Measurements from ENCODE around the gene SLC39A11. TPM values are rescaled to one million over a fixed set of nuclear protein-coding genes. Genes with fewer than 3 reads are reported as not detected.
"Not testable (repeated sequence)": the region's sequence is repeated elsewhere in the genome, so short reads cannot be mapped to it uniquely, and the experiment has no call there.

SLC39A11 gene
- polyA plus RNA-seq, 10 donors, result 8.2 to 10.9 (median 9.6) TPM

DNA sequence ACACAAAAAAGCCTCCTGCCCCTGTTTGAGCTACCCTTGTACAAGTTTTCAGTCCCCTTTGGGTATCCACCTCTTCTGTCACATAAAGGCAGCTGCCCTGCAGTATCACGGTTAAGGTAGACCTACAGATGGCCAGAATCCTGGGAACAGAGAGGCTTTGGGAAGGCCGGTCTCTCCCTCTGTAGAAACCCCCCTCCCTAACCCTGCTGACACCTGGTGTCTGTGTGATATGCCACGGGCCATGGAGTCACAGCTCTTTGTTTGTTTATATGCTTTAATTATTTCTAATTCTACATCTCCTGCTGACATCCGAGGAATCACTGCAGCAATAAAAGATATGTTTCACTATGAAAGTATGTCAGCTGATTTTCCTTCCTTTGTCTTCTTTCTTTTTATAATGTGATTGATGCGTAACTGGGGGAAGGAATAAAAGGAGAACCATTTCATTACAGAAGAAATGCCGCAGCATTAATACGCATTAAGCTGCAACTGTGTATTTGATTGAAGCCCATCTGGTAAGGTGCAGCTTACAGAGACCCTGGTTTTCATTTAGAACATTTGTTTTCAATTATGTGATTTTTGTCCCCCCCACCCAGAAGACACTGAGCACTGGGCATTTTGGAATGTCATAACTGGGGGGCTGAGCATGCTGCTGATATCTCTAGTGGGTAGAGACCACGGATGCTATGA is 142.1 kb downstream of the SLC39A11 start:
- DNase-seq, result no peak

DNA sequence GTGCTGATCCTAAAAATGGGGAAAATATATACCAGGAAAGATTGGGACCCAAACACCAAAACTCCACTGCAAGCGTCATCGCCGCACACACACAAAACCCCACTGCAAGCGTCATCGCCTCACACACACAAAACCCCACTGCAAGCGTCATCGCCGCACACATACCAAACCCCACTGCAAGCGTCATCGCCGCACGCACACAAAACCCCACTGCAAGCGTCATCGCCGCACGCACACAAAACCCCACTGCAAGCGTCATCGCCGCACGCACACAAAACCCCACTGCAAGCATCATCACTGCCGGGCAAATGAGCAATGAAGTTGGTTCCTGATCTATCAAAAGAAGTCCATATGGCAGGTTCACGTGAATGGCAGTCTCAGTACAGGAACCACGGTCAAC is 144.4 kb downstream of the SLC39A11 start:
- no peak for DNase-seq

DNA sequence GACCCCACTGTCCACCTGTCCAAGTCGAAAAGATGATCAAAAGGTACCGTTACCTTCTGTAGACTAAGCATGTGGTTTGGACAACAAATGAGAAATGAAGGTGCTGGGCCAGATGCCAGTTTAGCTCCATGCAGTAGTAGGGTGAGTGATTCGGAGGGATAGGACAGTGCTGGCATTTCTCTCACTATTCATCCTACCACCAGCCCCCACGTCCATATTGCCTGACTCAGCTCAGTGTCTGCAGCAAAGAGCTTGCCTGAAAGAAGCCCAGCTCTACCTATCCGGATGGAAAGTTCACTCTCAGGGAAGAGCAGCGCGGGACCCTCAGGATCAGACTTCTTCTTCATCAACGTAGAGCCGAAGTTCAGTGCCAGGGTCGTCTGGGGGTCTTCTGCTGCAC is 145.0 kb downstream of the SLC39A11 start:
- no peak for DNase-seq

DNA sequence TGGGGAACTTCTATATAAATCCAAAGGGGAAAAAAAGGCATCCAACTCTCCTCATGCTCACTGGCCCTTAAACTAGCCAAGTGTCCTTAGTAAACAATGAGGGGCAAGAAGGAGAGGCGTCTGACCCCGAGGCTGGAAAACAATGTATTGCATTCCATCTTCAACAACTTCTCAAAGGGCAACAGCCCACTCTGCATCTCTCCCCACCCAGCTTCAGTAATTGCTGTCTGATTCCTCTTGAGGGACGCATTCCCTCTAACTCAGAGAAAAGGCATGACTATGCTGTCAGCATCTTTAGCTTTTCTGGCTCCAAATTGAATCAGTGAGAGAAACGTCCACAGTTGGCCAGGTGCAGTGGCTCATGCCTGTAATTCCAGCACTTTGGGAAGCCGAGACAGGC is 145.8 kb downstream of the SLC39A11 start:
- no peak for DNase-seq

DNA sequence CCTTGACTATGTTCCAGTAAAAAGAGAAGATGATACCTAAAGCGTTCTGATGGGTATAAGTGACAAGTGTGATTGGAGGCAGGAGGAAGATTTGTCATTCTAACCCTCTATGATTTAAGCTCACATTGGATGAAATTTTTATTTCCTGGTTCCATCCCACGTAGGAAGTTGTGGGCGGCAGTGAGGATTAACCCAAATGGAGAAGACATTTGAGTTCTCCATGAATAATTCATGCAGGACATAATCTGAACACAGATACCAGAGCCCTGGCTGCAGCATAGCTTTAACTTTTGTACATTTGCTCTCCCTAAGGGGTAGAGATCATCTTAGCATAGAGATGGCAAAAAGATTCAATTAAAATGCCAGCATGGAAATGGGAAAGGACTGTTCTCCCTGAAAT is 146.3 kb downstream of the SLC39A11 start:
- no peak for DNase-seq

DNA sequence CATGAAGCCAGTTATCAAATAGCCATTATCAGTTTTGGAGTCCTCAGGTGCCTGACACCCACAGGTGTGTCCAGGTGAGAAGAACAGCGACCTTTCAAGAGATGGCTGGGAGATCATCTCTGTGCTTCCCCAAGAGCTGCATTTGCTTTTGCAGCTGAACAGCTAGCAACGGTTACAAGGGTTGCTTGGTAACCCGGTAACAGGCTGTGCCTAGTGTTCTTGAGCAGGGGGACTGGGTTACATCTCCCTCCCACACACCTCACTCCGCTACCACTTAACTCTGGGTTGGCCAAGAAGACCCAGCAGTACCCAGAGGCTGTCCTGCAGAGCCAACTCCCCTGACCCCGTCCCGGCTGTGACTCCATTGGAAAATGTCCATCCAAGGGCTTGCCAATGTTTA is 147.0 kb downstream of the SLC39A11 start:
- no peak for DNase-seq

DNA sequence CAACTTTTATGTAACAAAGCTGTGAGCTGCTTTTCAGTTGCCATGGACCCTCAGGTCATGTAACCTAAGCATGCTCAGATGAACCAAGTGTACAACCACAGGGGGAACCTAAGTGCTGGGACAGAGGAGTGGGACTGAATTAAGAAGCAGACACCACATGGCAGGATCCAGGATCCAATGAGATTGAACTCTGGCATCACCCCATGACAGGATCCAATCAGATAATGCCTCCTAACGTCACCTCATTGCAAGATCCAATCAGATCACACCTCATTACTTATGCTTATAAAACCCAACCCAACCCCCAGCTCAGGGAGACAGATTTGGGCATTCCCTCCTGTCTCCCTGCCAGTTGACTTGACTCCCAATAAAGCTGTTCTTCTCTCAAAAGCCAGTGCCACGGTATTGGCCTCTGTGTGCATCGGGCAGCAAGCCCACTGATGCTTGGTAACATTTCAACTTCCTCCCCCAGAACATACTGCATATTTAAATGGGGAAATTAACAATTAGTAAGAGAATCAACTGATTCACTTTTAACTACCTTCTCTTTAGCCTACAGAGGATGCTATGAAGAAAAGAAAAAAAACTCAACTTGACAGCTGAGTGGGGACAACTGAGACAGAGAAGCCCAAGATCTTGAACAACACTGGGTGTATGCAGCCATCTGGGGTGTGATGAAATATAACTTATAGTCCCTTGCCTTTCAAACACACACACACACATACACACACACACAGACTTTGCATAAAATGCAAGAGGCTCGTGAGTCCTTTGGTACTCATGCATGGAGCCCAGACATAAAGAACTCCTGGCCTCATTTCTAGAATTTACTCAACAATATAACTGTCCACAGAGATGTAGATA is 148.4 kb downstream of the SLC39A11 start:
- no peak for DNase-seq

DNA sequence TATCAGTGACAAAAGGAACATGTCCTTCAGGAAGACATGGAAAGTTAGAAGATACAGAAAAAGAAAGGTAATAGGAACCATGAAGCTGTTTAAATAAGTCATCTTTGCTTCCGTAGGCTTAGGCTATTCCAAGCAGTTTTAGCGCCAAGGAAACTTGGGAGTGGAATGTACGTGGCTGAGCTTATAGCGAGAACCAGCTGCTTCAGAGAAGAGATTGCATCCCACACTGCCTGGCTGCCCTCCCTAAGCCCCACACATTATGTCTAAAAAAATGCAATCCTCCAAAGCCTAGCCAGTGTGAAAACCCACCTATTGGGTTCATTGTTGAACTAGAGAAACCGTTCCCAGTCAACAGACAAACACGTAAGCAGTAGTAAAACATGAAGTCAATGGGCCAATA is 149.9 kb downstream of the SLC39A11 start:
- peak in 2 of 3 donors; percentile 10 to 53 for DNase-seq

DNA sequence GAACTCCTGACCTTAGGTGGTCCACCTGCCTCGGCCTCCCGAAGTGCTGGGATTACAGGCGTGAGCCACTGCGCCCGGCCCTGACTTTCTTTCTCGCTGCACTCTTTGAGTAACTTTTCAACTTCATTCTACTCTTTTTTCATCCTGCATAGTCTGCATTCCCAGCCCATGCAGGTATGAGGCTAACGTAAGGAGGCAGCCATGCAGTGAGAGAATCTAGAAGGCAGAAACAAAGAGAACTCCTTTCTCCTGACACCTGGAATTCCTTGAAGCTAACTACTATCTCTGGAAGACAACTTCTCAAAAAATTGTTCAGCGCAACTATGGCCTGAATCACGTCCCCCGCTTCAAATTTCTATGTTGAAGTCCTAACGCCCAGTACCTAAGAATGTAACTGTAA is 152.0 kb downstream of the SLC39A11 start:
- DNase-seq, result no peak

DNA sequence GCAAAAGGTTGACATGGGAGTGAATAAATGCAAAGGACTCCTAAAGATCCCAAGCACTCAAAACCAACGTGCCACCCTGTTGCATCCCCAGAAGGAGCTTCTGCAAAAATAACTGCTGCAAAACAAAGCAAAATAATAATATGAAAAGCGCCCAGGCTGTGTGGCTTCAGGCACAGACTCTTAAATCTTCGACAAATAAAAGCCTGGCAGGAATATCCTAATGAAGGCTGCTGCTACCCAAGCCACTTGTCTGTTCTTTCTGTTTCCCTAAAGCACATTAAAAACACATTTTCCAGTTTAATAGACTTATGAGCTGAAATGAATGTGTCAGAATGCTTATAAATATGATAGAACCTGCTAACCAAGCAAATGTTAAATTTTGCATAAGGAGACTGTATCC is 154.0 kb downstream of the SLC39A11 start:
- DNase-seq, result no peak

DNA sequence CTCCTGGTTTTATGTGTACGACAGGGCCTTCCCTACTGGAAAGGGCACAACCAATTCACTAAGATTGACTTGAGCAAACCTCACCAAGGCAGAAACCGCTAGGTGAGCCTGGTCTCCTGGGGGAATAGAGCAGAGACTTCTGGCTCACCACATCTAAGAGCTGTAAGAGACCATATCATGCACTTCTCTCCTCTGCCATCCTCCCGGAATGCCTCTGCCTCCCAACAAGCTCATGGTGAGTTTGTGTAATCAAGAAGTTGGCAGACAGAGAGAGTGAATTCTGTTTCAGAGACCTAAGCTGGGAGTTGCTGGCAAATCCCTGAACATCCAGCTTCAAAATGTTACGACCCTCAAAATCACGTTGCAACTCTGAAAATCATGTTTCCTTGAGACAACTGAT is 154.8 kb downstream of the SLC39A11 start:
- no peak for DNase-seq

DNA sequence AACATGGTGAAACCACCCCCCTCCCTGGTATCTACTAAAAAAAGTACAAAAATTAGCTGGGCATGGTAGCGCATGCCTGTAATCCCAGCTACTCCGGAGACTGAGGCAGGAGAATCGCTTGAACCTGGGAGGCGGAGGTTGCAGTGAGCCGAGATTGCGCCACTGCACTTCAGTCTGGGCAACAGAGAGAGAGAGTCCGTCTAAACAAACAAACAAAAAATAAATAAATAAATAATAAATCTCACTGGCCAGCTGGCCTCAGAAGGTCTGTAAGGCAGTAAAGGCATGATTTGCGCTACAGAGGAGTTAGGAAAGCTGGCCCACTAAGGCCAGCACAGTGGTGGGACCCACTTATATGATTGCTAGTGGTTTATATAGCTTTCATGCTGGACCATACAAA is 155.2 kb downstream of the SLC39A11 start:
- not testable (repeated sequence) for DNase-seq

DNA sequence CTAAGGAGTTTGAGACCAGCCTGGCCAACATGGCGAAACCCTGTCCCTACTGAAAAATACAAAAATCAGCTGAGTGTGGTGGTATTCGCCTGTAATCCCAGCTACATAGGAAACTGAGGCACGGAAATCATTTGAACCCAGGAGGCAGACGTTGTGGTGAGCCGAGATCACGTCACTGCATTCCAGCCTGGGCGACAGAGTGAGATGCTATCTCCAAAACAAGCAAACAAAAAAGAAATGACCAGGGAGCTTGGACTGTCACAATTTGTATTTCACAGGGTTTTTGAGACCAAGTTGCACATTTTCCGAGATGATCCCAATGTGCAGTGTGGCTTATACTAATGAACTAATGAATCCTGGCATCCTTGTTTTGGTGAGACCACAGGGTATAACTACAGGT is 156.5 kb downstream of the SLC39A11 start:
- no peak for DNase-seq

DNA sequence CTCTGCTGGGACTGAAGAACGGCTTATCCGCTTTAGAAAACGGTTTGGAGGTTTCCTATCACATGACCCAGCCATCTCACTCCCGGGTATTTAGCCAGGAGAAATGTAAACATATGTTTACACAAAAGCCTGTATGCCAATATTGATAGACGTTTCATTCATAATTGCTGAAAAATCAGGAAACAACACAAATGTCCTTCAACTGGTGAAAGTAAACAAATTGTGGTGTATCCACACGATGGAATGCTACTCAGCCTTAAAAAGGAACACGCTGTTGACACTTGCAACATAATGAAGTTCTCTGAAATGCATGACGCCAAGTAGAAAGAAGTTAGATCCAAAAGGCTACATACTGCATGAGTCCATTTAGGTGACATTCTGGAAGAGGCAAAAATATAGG is 157.6 kb downstream of the SLC39A11 start:
- no peak for DNase-seq

DNA sequence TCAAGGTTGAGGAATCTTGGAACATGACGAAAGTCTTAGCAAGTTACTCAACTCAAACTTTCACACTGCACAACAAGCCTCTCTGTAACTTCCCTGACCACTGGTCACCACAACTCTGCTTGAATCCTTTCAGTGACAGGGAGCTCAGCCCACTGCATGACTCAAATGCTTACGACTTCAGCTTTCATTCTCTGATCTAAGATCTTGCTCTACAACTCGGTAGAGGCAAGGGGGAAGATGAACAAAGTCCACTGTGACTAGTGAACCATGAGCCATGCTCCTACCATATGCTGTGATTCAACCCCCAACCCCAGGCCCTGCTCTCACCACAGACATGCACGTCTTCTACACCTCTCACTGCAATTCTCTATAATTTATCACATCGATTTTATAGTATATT is 160.9 kb downstream of the SLC39A11 start:
- DNase-seq, result no peak

DNA sequence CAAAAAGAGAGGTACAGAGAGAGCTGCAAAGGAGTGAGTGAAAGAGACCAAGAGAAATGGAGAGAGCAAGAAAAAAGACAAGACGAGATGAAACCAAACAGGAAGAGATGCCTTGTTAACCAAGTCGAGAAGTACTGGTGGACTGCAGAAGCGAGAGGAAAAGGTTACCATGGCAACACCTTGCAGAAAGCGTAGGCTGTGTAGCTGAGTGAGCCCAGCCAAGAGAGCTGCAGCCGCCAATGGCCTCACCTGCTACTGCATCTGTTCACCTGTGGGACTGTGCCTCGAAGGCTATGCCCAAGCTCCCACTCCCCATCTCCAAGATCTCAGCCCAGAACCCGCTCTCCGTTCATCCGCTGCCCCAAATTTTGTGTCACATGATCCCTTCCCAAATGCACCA is 161.3 kb downstream of the SLC39A11 start:
- DNase-seq, result no peak

DNA sequence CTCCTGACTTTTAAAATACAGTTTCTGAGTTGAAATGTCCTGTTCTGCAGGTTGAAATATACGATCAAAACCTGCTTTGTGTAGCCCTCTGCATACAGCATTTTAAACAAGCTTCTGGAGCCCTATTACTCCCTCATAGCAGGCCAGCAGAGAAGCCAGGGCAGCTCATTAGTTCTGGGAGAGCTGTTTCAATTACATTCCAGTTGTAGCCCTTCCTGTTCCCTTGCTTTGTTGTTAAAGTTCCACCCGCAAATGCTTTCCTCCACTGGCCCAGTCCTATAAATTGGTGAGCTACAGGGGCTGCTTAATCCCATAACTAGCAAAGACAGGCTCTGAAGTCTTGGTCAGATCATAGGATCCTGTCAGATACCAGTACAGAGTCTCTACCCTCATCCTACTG is 162.5 kb downstream of the SLC39A11 start:
- DNase-seq, result no peak

DNA sequence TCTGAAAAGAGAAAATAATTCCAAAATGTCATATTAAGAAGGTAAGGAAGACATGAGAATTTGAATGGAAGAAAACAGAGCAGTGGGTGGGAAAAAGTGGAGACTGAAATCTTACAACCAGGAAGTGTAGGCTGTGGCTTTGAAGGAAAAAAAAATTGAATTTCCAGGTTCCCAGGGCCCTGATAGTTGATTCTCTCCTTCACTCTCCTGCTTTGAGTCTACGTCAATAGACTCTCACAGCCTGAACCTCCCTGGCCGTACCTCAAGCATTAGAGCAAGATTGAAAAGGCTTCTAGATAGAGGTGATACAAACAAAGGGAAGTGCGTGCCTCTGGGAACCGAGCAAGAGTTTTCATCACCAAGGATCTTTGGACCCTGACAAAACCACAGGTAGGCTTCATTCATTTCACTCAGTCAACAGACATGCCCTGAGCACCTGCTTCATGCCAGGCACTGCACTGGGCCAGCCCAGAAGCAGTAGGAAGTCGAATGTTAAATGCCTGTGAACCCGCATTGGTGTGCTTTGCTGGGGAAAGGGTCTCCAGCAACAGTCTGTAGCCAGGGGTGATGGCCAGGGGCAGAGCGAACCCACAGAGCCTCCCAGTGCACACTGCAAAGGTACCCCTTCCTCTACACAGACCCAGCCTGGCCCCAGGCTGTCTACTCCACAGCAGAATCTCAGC is 163.9 kb downstream of the SLC39A11 start:
- DNase-seq, result no peak

DNA sequence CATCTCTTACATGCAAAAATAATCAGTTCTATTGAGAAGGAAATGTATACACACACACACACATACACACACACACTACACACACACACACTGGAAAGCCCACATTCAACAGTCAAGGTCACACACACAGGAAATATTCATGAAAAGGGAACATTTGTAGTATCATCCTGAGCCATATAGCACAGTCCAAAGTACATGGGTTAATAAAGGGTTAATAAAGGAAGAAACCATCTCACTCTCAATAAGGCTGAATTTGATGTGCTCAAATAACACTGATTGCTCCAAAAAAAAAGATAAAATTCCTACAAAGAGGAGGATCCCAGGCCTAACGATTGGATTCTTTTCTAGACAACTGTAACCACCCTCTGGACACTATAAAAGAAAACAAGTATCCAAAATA is 164.7 kb downstream of the SLC39A11 start:
- DNase-seq, result no peak

DNA sequence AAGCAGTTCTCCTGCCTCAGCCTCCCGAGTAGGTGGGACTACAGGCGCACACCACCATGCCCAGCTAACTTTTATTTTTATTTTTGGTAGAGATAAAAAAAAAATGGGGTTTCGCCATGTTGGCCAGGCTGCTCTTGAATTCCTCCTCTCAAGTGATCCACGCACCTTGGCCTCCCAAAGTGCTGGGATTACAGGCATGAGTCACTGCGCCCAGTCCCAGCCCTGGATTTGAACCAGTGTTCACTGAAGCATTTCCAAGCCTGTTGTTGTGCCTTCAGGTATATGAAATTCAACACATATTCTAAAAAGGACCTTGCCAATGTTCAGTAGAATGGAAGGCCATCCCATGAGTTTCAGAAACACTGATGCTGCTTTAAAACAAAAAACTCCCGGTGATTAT is 165.3 kb downstream of the SLC39A11 start:
- no peak for DNase-seq

DNA sequence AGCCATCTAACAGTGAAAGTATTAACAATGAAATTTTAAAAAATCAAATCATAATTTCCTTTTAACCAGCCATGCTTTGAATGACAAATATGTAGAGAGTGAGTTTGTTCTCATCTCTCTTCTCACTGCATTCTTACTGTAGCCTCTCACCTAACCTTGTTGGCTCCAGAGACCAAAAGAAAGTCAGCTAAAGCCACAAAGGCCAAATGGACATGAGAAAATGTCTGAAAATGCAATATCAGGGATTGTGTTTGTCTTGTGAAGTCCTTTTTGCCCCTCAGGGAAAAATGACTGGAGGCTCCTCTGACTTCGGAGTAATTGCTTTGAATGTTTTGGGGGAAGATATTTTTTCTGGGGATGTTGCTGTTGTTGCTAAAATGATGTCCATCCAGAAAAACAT is 166.3 kb downstream of the SLC39A11 start:
- no peak for DNase-seq

DNA sequence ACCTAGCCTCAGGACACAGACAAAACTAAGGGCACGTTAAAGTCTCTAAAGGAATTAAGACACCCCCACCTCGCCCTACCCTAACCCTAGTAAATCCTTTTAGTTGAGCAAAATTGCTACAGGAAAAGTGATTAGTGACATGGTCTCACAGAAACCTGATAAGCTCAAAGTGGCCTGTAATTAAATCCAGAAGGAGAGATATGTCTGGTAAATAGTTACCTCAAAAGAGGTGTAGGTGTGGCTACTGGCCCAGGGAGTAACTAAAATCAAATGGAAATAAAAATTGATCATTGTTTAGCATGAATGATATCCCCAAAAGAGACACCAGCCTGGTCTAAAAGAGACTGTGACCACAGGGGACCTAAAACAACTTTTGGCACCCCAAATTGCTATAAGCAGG is 168.3 kb downstream of the SLC39A11 start:
- no peak for DNase-seq

DNA sequence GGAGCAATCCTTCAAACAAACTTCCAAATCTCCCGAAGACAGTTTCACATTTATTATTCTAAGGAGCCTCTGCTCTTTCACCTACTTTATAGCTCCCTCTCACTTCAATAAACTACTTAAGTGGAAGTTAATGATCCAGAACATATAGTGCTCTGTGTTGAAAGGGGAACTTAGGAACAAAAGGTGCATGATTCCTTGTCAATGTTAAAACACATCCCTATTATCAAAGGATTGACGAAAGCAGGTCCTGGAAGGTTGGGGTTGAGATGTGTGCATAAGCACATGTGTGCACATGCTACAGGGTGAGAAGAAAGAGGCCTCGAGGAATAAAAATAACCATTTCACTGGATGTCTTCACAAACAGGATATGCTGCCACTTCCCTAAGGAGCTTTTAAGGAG is 170.3 kb downstream of the SLC39A11 start:
- DNase-seq, result no peak

Measured in muscle of back (tissue), 11 donors.